Activated gamma-delta T cell treated with Interleukin-2 at 50 U/mL for 16 hours (primary cell): Measurements from ENCODE around the gene CASP4.
"Not testable (repeated sequence)": the region's sequence is repeated elsewhere in the genome, so short reads cannot be mapped to it uniquely, and the experiment has no call there.

ENCODE experiments used
- DNase-seq: peaks from one replicate; pipeline ENCODE4 v3.0.0-alpha.2; 2020

The CASP4 gene

DNA sequence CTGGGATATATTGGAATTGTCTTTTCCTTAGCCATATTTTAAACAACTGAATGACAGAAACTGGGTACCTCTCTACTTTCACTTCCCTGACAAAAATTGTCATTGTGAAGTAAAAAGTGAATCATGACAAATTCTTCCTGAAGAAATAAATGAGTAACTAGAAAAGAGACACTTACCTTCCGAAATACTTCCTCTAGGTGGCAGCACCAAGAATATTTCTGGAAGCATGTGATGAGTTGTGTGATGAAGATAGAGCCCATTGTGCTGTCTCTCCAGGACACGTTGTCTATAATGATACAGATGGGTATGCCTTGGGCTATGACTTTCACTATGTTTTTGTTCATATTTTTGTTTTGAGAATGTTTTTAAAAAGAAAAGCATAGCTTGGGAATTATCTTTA, 21.5 kb downstream of the CASP4 start:
- DNase-seq: peak; percentile 30

- no peak for DNase-seq
Measured at GRCh38 chr11:104944076-104944475, 24.3 kb downstream of the CASP4 start.

DNA sequence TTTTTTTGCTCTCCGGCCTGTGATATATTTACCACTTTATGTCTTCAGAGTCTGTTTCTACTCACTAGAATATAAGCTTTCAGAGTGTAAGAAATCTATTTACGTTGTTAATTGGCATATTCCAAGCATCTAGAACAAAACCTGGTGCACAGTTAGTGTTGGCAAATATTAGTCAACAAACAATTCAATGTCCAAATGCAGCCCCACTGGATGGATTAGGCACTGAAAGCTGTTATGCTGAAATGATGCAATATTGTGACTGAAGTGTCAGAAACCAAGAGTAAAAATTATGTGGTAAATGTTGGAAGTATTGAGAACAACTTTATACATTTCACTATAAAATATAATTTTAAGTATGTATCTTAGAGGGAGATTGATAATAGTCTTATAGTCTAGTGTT, 24.8 kb downstream of the CASP4 start:
- DNase-seq: no peak

DNA sequence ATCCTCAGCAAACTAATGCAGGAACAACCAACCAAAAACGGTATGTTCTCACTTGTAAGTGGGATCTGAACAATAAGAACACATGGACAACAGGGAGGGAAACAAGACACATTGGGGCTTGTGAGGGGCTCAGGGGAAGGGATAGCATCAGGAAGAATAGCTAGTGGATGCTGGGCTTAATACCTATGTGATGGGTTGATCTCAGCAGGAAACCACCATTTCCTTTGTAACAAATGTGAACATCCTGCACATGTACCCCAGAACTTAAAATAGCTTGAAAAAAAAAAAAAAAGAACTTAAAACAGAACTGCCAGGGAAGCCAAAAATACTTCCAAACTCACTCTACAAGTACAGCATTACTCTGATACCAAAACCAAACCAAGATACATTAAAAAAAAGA, 33.8 kb downstream of the CASP4 start:
- DNase-seq: no peak

GRCh38 chr11:104934073-104934472, 34.3 kb downstream of the CASP4 start:
- not testable (repeated sequence) for DNase-seq

DNA sequence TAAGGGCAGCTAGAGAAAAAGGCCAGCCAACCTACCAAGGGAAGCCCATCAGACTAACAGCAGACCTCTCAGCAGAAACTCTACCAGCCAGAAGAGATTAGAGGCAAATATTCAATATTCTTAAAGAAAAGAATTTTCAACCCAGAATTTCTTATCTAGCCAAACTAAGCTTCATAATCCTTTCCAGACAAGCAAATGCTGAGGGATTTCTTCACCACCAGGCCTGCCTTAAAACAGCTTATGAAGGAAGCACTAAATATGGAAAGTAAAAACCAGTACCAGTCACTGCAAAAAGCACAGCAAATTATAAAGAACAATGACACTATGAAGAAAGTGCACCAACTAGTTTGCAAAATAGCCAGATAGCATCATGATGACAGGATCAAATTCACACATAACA, 39.6 kb downstream of the CASP4 start:
- DNase-seq: no peak

- no peak for DNase-seq
Measured at GRCh38 chr11:104926771-104927611, 41.4 kb downstream of the CASP4 start.

GRCh38 chr11:104925850-104926249, 42.5 kb downstream of the CASP4 start:
- no peak for DNase-seq

DNA sequence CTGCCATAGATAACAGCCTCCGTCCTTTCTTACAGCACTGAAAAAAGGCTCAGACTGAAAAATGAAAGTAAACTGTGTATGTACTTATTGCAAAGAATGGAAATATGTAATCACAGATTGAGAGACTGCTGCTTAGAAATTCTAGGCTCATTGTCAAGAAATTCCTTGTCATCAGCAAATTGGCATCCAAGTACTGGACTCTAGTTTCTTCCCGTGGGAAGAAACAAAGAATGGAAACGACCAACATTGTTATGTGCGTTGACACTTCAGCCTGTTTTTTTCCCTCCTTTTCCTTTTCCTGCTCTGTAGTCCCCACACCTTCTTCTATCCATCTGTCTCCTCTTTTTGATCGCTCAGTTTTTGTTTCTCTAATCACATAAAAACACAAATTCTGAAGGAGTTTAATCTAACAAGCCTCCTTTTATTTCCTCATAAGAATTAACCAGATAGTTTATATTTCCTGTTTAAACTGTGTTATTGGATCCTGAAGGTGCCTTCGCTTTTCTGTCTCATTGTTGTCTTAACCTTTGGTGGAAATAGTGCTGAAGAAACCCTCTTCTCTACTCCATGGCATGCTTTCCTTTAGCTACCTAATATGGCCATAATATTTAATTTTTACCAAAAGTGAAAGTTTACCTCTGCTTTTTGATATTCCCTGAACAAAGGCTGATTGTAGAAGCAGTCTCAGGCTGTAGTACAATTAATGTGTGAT, 50.1 kb downstream of the CASP4 start:
- no peak for DNase-seq

GRCh38 chr11:104917271-104918112, 50.9 kb downstream of the CASP4 start:
- no peak for DNase-seq

GRCh38 chr11:104916442-104916841, 51.9 kb downstream of the CASP4 start:
- no peak for DNase-seq

DNA sequence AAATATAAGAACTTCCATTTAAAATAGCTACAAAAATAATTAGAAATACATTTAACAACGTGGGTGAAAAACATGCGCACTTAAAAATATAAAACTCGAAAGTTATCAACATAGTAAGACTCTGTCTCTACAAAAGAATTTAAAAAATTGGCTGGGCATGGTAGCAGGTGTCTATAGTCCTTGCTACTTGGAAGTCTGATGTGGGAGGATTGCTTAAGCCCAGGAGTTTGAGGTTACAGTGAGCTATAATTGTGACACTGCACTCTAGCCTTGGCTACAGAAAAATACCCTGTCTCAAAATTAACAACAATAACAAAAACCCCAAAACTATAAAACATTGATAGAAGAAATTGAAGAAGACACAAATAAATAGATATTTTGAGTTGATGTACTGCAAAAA, 56.3 kb downstream of the CASP4 start:
- DNase-seq: no peak

DNA sequence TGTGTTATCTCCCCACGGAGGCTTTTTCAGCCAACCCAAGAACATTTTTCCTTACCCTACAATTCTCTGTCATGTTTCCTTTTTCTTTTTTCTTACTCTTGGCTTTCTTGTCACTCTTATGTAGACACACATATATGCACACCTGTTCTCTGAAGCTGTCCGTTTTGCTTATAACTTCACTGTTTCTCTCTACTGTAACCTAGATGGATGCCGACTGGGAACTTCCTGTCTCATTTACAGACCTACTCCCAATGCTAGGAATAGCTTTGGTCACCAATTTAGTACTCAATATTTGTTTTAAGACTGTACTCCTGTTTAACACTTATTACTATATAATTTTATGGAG, 60.2 kb downstream of the CASP4 start:
- no peak for DNase-seq

- no peak for DNase-seq
Measured at GRCh38 chr11:104907521-104908185, 60.7 kb downstream of the CASP4 start.

DNA sequence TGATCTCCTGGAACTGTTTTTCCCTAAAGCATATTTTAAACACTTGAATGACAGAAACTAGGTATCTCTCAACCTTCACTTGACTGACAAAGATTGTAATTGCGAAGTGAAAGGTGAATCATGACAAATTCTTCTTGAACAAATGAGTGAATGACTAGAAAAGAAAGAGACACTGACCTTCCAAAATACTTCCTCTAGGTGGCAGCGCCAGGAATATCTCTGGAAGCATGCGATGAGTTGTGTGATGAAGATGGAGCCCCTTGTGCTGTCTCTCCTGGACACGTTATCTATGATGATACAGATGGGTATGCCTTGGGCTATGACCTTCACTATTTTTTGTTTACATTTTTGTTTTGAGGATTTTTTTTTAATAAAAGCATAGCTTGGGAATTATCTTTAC, 63.1 kb downstream of the CASP4 start:
- DNase-seq: no peak

- no peak for DNase-seq
Measured at GRCh38 chr11:104899226-104899625, 69.1 kb downstream of the CASP4 start.

GRCh38 chr11:104898685-104899013, 69.7 kb downstream of the CASP4 start:
- no peak for DNase-seq

DNA sequence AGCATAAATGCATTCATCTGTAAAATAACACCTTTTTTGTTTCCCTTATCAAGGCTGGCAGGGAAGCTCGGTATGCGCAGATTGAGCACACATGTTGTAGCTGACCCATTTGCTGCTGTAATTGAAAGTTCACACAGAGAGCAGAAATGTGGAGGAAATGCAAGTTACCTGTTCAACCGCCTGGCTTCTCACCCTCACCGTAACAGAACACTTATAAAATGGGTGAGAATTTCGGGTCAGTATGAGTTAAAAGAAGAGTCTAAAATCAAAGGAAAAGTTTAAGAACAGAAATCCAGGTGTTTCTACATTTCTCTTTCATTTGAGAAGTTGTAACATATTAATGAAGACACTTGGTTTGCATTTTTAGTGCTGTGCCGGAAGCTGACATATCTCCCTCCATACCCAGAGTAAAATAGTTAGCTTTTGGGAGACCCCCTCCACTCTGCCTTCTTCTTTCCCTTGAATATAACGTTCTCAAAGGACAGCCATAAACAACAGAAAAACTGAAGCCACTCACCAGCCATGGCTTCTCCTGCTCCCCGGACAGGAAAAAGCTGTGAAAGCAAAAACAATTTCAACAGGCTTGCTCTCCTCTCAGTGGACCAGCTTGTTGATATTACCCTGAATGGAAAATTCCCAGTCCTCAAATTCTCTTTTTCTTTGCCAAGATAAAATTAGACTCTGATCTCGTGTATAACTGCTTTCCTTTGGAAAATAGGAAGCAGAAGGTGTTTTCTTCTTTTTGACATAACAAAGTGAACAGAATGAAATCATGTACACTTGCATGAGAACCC, 70.3 kb downstream of the CASP4 start, which contains the start of gene CASP12:
Gene CASP12 (minus strand): TSS at position 570 of the 794 bp plus-strand sequence.
- DNase-seq: no peak

- DNase-seq: no peak
Measured at GRCh38 chr11:104895634-104896033, 72.7 kb downstream of the CASP4 start.

GRCh38 chr11:104893876-104894275, 74.5 kb downstream of the CASP4 start:
- no peak for DNase-seq
